ENCODE measurements around the gene FSTL4.

The FSTL4 gene

DNA sequence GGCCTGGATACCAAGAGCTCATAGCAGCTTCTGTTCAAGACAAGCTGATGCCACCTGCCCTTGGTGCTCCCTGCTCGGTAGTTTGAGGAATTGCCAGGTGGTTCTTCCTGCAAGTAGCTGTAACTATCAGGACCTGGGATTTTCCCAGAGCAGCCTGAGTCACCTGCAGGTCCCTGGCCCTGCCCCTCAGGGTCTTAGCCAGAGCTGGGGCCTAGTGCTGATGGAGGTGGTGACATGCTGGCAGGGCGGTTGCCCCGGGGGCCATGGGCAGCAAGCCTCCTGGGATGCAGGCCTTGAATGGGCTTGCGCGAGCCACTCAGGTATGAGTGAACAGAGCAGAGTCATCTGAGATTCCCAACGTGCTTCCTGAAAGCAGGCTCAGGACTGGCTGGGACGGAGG is 298.3 kb downstream of the FSTL4 start:
- Histone ChIP-seq H3K4me1 (ENCODE audit: low read length) (peaks cover 6% of the 10 kb centered on the region), H3K36me3 (replicated peaks; ENCODE audit: insufficient read depth, low read length) (no peaks in the 10 kb centered on the region), H2AFZ (ENCODE audit: low read length) (no peak overlapping the region), H3K9me2 (replicated peaks; ENCODE audit: insufficient read depth, low read length) (no peaks in the 10 kb centered on the region), H4K20me1 (ENCODE audit: insufficient read depth, low read length) (no peaks in the 10 kb centered on the region), H3K79me2 (ENCODE audit: low read length) (no peaks in the 10 kb centered on the region), H3F3A (ENCODE audit: insufficient read depth, low read length) (no peaks in the 10 kb centered on the region), H3K27ac (ENCODE audit: low read length) (no peak overlapping the region), H3K4me3 (ENCODE audit: low read length) (no peak overlapping the region), H3K9ac (ENCODE audit: low read length) (no peak overlapping the region), H3K27me3 (replicated peaks; ENCODE audit: insufficient read depth, low read length) (no peaks in the 10 kb centered on the region), H3K9me3 (replicated peaks; ENCODE audit: insufficient read depth, low read length) (no peaks in the 10 kb centered on the region), H3K4me2 (ENCODE audit: low read depth, low read length) (no peak overlapping the region)
- no peak for DNase-seq
- TF ChIP-seq EZH2phosphoT487 (IDR thresholded peaks at IDR 0.05; ENCODE audit: low read length) (no peak), EZH2 (optimal IDR thresholded peaks at IDR 0.05; ENCODE audit: low read depth, low read length) (no peak)
- TF ChIP-seq, protein P1, sequence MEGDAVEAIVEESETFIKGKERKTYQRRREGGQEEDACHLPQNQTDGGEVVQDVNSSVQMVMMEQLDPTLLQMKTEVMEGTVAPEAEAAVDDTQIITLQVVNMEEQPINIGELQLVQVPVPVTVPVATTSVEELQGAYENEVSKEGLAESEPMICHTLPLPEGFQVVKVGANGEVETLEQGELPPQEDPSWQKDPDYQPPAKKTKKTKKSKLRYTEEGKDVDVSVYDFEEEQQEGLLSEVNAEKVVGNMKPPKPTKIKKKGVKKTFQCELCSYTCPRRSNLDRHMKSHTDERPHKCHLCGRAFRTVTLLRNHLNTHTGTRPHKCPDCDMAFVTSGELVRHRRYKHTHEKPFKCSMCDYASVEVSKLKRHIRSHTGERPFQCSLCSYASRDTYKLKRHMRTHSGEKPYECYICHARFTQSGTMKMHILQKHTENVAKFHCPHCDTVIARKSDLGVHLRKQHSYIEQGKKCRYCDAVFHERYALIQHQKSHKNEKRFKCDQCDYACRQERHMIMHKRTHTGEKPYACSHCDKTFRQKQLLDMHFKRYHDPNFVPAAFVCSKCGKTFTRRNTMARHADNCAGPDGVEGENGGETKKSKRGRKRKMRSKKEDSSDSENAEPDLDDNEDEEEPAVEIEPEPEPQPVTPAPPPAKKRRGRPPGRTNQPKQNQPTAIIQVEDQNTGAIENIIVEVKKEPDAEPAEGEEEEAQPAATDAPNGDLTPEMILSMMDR (IDR thresholded peaks at IDR 0.05; ENCODE audit: low read length), result no peak

DNA sequence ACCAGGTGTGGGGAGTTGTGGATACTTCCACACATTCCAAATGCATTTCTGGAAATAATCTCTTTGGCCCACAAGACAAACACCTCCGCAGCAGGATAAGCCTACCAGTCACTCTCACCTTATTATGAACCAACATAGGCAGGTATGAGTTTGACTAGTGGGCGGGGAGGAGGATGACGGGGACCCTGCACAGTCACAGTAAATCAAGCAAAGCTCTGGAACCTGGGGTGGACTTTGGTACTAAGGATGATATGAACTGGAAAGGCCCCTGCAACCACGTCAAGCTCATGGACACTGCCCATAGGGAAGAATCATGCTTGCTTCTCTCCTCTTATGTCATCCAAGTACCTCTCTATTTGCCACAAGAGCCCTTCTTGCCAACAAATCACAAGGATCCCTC is 301.2 kb downstream of the FSTL4 start:
- Histone ChIP-seq H4K20me1 (ENCODE audit: insufficient read depth, low read length) (no peaks in the 10 kb centered on the region), H3K79me2 (ENCODE audit: low read length) (no peaks in the 10 kb centered on the region), H3F3A (ENCODE audit: insufficient read depth, low read length) (peaks cover 9% of the 10 kb centered on the region), H3K9me3 (replicated peaks; ENCODE audit: insufficient read depth, low read length) (no peaks in the 10 kb centered on the region), H3K9me2 (replicated peaks; ENCODE audit: insufficient read depth, low read length) (no peaks in the 10 kb centered on the region), H3K4me1 (ENCODE audit: low read length) (peaks cover 30% of the 10 kb centered on the region), H2AFZ (ENCODE audit: low read length) (no peak overlapping the region), H3K27me3 (replicated peaks; ENCODE audit: insufficient read depth, low read length) (no peaks in the 10 kb centered on the region), H3K36me3 (replicated peaks; ENCODE audit: insufficient read depth, low read length) (no peaks in the 10 kb centered on the region), H3K4me3 (ENCODE audit: low read length) (no peak overlapping the region), H3K27ac (ENCODE audit: low read length) (no peak overlapping the region), H3K9ac (ENCODE audit: low read length) (no peak overlapping the region), H3K4me2 (ENCODE audit: low read depth, low read length) (no peak overlapping the region)
- DNase-seq, result no peak
- TF ChIP-seq EZH2phosphoT487 (IDR thresholded peaks at IDR 0.05; ENCODE audit: low read length) (no peak), EZH2 (optimal IDR thresholded peaks at IDR 0.05; ENCODE audit: low read depth, low read length) (no peak)
- TF ChIP-seq, protein P1 (IDR thresholded peaks at IDR 0.05; ENCODE audit: low read length), result no peak

DNA sequence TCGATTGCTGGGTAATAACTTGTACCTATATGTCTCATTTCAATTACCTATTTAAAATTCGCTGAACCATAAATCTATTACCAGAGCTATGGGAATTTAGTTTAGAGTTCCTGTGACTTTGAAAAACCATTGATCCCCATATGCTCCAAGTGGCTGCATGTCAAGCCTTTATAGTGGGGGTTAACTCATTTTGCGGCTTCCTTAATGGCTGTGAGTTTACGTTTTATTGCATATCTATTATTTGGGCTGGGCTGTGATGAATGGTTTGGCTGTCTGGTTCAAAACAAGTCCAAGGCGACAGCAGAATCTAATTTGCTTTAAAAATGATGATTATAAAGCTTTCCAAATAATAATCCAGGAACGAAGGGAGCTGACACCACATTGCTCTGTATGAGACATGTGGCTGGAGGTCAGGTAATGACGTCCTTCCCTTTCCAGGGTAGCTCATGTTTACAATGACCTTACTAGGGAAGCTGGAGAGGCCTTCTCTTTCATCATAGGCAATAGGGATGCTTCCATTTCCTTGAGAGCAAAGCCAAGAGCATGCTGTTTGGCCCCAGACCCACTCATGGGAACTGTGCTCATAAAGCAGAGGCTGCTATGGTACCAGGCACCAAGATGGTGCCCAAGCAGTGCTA is 302.2 kb downstream of the FSTL4 start:
- no peaks in the 10 kb centered on the region for H3K36me3 ChIP-seq (replicated peaks; ENCODE audit: insufficient read depth, low read length)
- no peaks in the 10 kb centered on the region for H3K9me3 ChIP-seq (replicated peaks; ENCODE audit: insufficient read depth, low read length)
- no peak overlapping the region for H3K4me2 ChIP-seq (ENCODE audit: low read depth, low read length)
- no peak overlapping the region for H3K4me3 ChIP-seq (ENCODE audit: low read length)
- no peaks in the 10 kb centered on the region for H3K27me3 ChIP-seq (replicated peaks; ENCODE audit: insufficient read depth, low read length)
- H4K20me1 ChIP-seq (ENCODE audit: insufficient read depth, low read length), result no peaks in the 10 kb centered on the region
- no peaks in the 10 kb centered on the region for H3K79me2 ChIP-seq (ENCODE audit: low read length)
- H3K27ac ChIP-seq (ENCODE audit: low read length), result no peak overlapping the region
- H3K4me1 ChIP-seq (ENCODE audit: low read length), result peaks cover 30% of the 10 kb centered on the region
- TF ChIP-seq EZH2phosphoT487 (IDR thresholded peaks at IDR 0.05; ENCODE audit: low read length) (no peak), EZH2 (optimal IDR thresholded peaks at IDR 0.05; ENCODE audit: low read depth, low read length) (no peak)
- TF ChIP-seq, protein P1 (IDR thresholded peaks at IDR 0.05; ENCODE audit: low read length), result no peak
- peaks cover 9% of the 10 kb centered on the region for H3F3A ChIP-seq (ENCODE audit: insufficient read depth, low read length)
- H3K9ac ChIP-seq (ENCODE audit: low read length), result no peak overlapping the region
- no peak overlapping the region for H2AFZ ChIP-seq (ENCODE audit: low read length)
- no peak for DNase-seq
- H3K9me2 ChIP-seq (replicated peaks; ENCODE audit: insufficient read depth, low read length), result no peaks in the 10 kb centered on the region
